Measurements from ENCODE around the gene ZNF490. TPM values are rescaled to one million over a fixed set of nuclear protein-coding genes. Genes with fewer than 3 reads are reported as not detected.
"Not testable (repeated sequence)": the region's sequence is repeated elsewhere in the genome, so short reads cannot be mapped to it uniquely, and the experiment has no call there.

The ZNF490 gene
- total and polyA plus RNA-seq, 3 experiments from 2014 or later = 6.9 to 8.4 (median 8.0) TPM

DNA sequence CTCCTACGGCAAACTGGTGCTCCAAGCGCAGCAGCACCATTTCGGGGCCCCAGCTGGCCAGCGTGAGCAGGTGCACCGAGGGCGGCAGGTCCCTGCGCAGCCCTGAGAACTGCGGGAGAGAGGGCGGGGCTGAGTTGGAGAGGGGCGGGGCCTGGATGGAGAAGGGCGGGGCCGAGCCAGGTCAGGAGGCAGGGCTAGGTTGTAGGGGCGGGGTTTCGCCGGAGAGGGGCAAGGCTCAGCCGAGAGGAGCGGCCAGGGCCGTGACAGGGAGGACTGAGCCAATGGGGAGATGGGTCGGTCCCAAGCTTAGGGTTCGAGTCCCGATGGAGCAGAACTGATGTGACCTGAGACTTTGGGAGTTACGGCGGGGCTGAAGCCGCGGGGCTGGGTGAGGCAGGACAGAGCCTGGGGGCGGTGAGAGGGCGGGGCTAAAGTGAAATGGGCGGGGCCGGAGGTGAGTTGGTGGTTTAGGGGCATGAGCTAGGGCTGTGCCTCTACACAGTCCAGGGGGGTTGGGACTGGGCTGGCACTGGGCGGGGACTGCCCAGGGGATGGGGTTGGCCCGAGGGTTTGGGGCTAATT, 37.0 kb upstream of the ZNF490 start:
- ChIA-PET CTCF (interaction anchor here (0.8 kb wide), 1 partner anchor 24 kb away, joined by 3 read pairs; no protein-coding TSS in a partner anchor), POLR2A (no interaction called here)
- Mint-ChIP-seq H3K27me3 (no peaks in the 10 kb centered on the region), H3K27ac (peak overlapping the region in 1 of 8 donors; percentile 50), H3K36me3 (peaks cover 0 to 27% (median 5%) of the 10 kb centered on the region in 3 donors), H3K9me3 (no peaks in the 10 kb centered on the region), H3K4me1 (no peaks in the 10 kb centered on the region), H3K4me3 (no peak overlapping the region)
- H3K27me3 ChIP-seq (ENCODE audit: insufficient read depth, low read length, poor library complexity, severe bottlenecking) = no peaks in the 10 kb centered on the region
- no peaks in the 10 kb centered on the region for H3K4me1 ChIP-seq (ENCODE audit: insufficient read depth, low read length)
- DNase-seq = peak in 1 of 5 donors; percentile 29
- H3K4me3 ChIP-seq (ENCODE audit: low read length) = no peak overlapping the region
- peaks cover 10% of the 10 kb centered on the region for H3K36me3 ChIP-seq (ENCODE audit: insufficient read depth, low read length)
- no peaks in the 10 kb centered on the region for H3K9me3 ChIP-seq (ENCODE audit: low read length)
- no peak overlapping the region for H3K27ac ChIP-seq (ENCODE audit: low read depth, low read length)

DNA sequence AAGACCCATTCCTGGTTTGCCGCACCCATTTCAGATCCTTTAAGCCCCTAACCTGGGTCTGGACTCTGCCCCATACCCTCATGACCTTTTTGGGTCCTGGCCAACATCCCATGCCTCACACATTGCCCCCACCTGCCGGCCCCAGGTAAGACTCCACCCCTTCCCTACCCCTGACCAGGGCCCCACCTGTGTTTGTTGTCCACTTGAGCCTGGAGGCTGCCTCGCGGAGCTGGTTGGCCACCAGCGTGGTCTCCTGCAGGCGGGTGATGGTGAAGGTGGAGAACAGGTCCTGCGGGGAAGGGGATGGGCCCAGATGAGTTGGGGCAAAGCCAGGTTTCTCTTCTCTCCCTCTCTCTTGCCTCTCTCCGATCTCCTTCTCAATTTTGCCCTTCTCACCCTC, 36.4 kb upstream of the ZNF490 start:
- peaks cover 0 to 1% of the 10 kb centered on the region in 2 donors for H3K27me3 Mint-ChIP-seq
- no peak overlapping the region for H3K4me3 ChIP-seq (ENCODE audit: low read length)
- H3K36me3 Mint-ChIP-seq = peaks cover 0 to 25% (median 5%) of the 10 kb centered on the region in 3 donors
- no peak overlapping the region for H3K27ac ChIP-seq (ENCODE audit: low read depth, low read length)
- DNase-seq = no peak
- no peaks in the 10 kb centered on the region for H3K9me3 ChIP-seq (ENCODE audit: low read length)
- H3K27ac Mint-ChIP-seq = no peak overlapping the region
- H3K4me3 Mint-ChIP-seq = no peak overlapping the region
- peaks cover 10% of the 10 kb centered on the region for H3K36me3 ChIP-seq (ENCODE audit: insufficient read depth, low read length)
- H3K27me3 ChIP-seq (ENCODE audit: insufficient read depth, low read length, poor library complexity, severe bottlenecking) = no peaks in the 10 kb centered on the region
- ChIA-PET POLR2A (no interaction called here), CTCF (no interaction called here)
- no peaks in the 10 kb centered on the region for H3K4me1 ChIP-seq (ENCODE audit: insufficient read depth, low read length)
- H3K4me1 Mint-ChIP-seq = no peaks in the 10 kb centered on the region
- H3K9me3 Mint-ChIP-seq = no peaks in the 10 kb centered on the region

DNA sequence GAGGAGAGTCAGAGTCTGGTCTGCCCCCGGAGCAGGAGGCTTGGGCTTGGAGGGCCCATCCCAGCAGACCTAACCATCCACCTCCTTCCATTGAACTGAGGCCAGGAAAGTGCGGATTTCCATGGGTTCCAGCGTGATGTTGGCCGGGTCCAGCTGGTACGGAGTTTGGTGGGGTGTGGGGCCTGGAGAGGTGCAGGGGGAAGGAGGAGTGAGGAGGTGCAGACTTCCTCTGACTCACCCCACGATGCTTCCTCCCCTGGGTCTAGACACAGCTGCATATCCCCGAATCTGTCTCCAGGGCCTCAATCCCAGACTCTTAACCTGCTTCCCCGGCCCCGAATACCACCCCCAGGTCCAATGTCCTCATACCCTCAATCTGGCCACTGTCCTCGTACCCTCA, 35.9 kb upstream of the ZNF490 start:
- DNase-seq = no peak
- H3K27me3 ChIP-seq (ENCODE audit: insufficient read depth, low read length, poor library complexity, severe bottlenecking) = no peaks in the 10 kb centered on the region
- H3K4me1 Mint-ChIP-seq = no peaks in the 10 kb centered on the region
- peaks cover 0 to 1% of the 10 kb centered on the region in 2 donors for H3K27me3 Mint-ChIP-seq
- no peak overlapping the region for H3K4me3 ChIP-seq (ENCODE audit: low read length)
- no peaks in the 10 kb centered on the region for H3K9me3 Mint-ChIP-seq
- H3K36me3 ChIP-seq (ENCODE audit: insufficient read depth, low read length) = peaks cover 6% of the 10 kb centered on the region
- ChIA-PET CTCF (no interaction called here), POLR2A (no interaction called here)
- no peak overlapping the region for H3K4me3 Mint-ChIP-seq
- H3K36me3 Mint-ChIP-seq = peaks cover 0 to 21% (median 5%) of the 10 kb centered on the region in 3 donors
- no peaks in the 10 kb centered on the region for H3K4me1 ChIP-seq (ENCODE audit: insufficient read depth, low read length)
- H3K9me3 ChIP-seq (ENCODE audit: low read length) = no peaks in the 10 kb centered on the region
- peak overlapping the region in 3 of 8 donors; percentile 51 to 62 (median 60) for H3K27ac Mint-ChIP-seq
- H3K27ac ChIP-seq (ENCODE audit: low read depth, low read length) = no peak overlapping the region

DNA sequence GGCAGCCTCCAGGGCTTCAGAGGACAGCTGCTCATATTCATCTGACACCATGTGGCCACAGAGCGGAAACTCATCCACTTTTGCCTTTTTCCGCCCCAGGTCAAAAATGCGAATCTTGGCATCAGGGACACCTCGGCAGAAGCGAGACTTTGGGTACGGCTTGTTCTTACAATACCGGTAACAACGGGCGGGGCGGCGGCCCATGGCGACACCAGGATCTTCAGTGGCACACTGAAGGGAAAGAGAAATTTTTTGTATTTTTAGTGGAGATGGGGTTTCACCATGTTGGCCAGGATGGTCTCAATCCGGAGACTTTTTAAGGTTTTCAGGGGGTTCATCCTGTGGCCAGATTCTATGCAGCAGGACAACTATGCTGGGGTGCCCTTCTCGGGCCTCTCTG, 33.1 kb upstream of the ZNF490 start:
- H3K36me3 Mint-ChIP-seq = peaks cover 0 to 12% (median 2%) of the 10 kb centered on the region in 3 donors
- H3K27me3 Mint-ChIP-seq = not testable (repeated sequence)

DNA sequence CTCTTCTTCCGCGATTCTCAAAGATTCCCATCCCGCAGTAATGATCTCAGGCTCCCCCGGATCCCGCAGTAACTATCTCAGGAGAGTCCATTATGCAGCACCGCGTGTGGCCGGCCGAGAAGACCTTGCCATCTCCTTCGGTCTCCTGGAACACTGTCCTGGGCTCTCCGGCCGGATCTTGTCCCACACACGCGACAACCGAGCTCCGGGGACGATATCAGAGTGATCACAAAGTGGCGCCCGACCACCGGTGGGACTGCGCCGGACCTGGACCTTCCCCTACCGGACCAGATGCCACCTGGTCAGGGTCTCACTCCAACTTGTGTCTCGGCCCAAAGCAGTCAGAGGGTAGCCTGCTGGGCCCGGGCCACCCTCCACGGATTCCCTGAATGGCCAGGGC, 31.9 kb upstream of the ZNF490 start:
- ChIA-PET POLR2A (no interaction called here), CTCF (interaction anchor here (1.1 kb wide), 1 partner anchor 39 kb away, joined by 3 read pairs; no protein-coding TSS in a partner anchor)
- Histone ChIP-seq H3K36me3 (ENCODE audit: insufficient read depth, low read length) (no peaks in the 10 kb centered on the region), H3K27me3 (ENCODE audit: insufficient read depth, low read length, poor library complexity, severe bottlenecking) (no peaks in the 10 kb centered on the region), H3K27ac (ENCODE audit: low read depth, low read length) (no peak overlapping the region), H3K4me1 (ENCODE audit: insufficient read depth, low read length) (peaks cover 11% of the 10 kb centered on the region), H3K9me3 (ENCODE audit: low read length) (no peaks in the 10 kb centered on the region), H3K4me3 (ENCODE audit: low read length) (no peak overlapping the region)
- Mint-ChIP-seq H3K4me3 (peak overlapping the region in 1 of 7 donors; percentile 12), H3K9me3 (no peaks in the 10 kb centered on the region), H3K27ac (no peak overlapping the region), H3K27me3 (peaks cover 0 to 1% of the 10 kb centered on the region in 2 donors), H3K4me1 (peaks cover 8 to 9% (median 9%) of the 10 kb centered on the region in 3 donors), H3K36me3 (peaks cover 0 to 12% (median 2%) of the 10 kb centered on the region in 3 donors)
- no peak for DNase-seq

More for the DNA sequence above, 33.1 kb upstream of the ZNF490 start:
- H3K27me3 ChIP-seq (ENCODE audit: insufficient read depth, low read length, poor library complexity, severe bottlenecking); H3K4me1 Mint-ChIP-seq; H3K4me3 ChIP-seq (ENCODE audit: low read length); POLR2A ChIA-PET; DNase-seq; H3K36me3 ChIP-seq (ENCODE audit: insufficient read depth, low read length); H3K27ac Mint-ChIP-seq; H3K4me3 Mint-ChIP-seq; H3K9me3 ChIP-seq (ENCODE audit: low read length); H3K27ac ChIP-seq (ENCODE audit: low read depth, low read length); CTCF ChIA-PET; H3K9me3 Mint-ChIP-seq: not testable (repeated sequence)
- H3K4me1 ChIP-seq (ENCODE audit: insufficient read depth, low read length) = peaks cover 11% of the 10 kb centered on the region

GRCh38 chr19:12641456-12641855, 30.8 kb upstream of the ZNF490 start:
- Histone ChIP-seq H3K27me3 (ENCODE audit: insufficient read depth, low read length, poor library complexity, severe bottlenecking) (no peaks in the 10 kb centered on the region), H3K4me3 (ENCODE audit: low read length) (no peak overlapping the region), H3K36me3 (ENCODE audit: insufficient read depth, low read length) (no peaks in the 10 kb centered on the region), H3K9me3 (ENCODE audit: low read length) (no peaks in the 10 kb centered on the region), H3K27ac (ENCODE audit: low read depth, low read length) (no peak overlapping the region), H3K4me1 (ENCODE audit: insufficient read depth, low read length) (peaks cover 11% of the 10 kb centered on the region)
- POLR2A ChIA-PET = no interaction called here
- H3K9me3 Mint-ChIP-seq = no peaks in the 10 kb centered on the region
- peaks cover 0 to 1% of the 10 kb centered on the region in 2 donors for H3K27me3 Mint-ChIP-seq
- no peak overlapping the region for H3K27ac Mint-ChIP-seq
- H3K36me3 Mint-ChIP-seq = peaks cover 0 to 9% (median 2%) of the 10 kb centered on the region in 3 donors
- no peak for DNase-seq
- no peak overlapping the region for H3K4me3 Mint-ChIP-seq
- CTCF ChIA-PET = interaction anchor here (0.7 to 1.1 kb wide), 2 partner anchors 14 to 32 kb away, joined by 3 to 4 read pairs; no protein-coding TSS in a partner anchor
- peaks cover 8 to 12% (median 9%) of the 10 kb centered on the region in 3 donors for H3K4me1 Mint-ChIP-seq

GRCh38 chr19:12639901-12640613, 29.4 kb upstream of the ZNF490 start:
- H3K9me3 ChIP-seq (ENCODE audit: low read length) = no peaks in the 10 kb centered on the region
- Mint-ChIP-seq H3K9me3 (no peaks in the 10 kb centered on the region), H3K4me1 (peaks cover 11 to 17% (median 12%) of the 10 kb centered on the region in 3 donors), H3K36me3 (peaks cover 0 to 4% (median 2%) of the 10 kb centered on the region in 3 donors), H3K27me3 (peaks cover 0 to 1% of the 10 kb centered on the region in 2 donors), H3K27ac (peak overlapping the region in 7 of 8 donors; percentile 4 to 92 (median 73)), H3K4me3 (peak overlapping the region; percentile 46 to 87 (median 77))
- POLR2A ChIA-PET = interaction anchor here (1.3 kb wide), 1 partner anchor 26 kb away, joined by 5 read pairs; the partner anchor contains the start of genes MAN2B1 and WDR83
- no peaks in the 10 kb centered on the region for H3K36me3 ChIP-seq (ENCODE audit: insufficient read depth, low read length)
- H3K27ac ChIP-seq (ENCODE audit: low read depth, low read length) = no peak overlapping the region
- CTCF ChIA-PET = interaction anchor here (0.5 to 2.9 kb wide), 23 partner anchors 8 to 874 kb away, joined by 3 to 21 read pairs (median 3); partner anchors contain the start of genes DHPS, MAN2B1, WDR83 and ZNF490
- H3K4me1 ChIP-seq (ENCODE audit: insufficient read depth, low read length) = peaks cover 11% of the 10 kb centered on the region
- H3K4me3 ChIP-seq (ENCODE audit: low read length) = peak overlapping the region; percentile 45
- H3K27me3 ChIP-seq (ENCODE audit: insufficient read depth, low read length, poor library complexity, severe bottlenecking) = no peaks in the 10 kb centered on the region
- peak; percentile 69 to 84 (median 73) for DNase-seq

GRCh38 chr19:12638611-12639182, 28.1 kb upstream of the ZNF490 start:
- no peaks in the 10 kb centered on the region for H3K9me3 ChIP-seq (ENCODE audit: low read length)
- DNase-seq = no peak
- Mint-ChIP-seq H3K4me3 (no peak overlapping the region), H3K27ac (no peak overlapping the region), H3K27me3 (peaks cover 0 to 1% of the 10 kb centered on the region in 2 donors), H3K4me1 (peaks cover 12 to 18% (median 14%) of the 10 kb centered on the region in 3 donors), H3K9me3 (no peaks in the 10 kb centered on the region), H3K36me3 (peaks cover 0 to 2% (median 2%) of the 10 kb centered on the region in 3 donors)
- CTCF ChIA-PET = interaction anchor here (2.9 kb wide), 1 partner anchor 34 kb away, joined by 15 read pairs; no protein-coding TSS in a partner anchor
- no peaks in the 10 kb centered on the region for H3K36me3 ChIP-seq (ENCODE audit: insufficient read depth, low read length)
- no peak overlapping the region for H3K4me3 ChIP-seq (ENCODE audit: low read length)
- no peak overlapping the region for H3K27ac ChIP-seq (ENCODE audit: low read depth, low read length)
- POLR2A ChIA-PET = no interaction called here
- H3K27me3 ChIP-seq (ENCODE audit: insufficient read depth, low read length, poor library complexity, severe bottlenecking) = no peaks in the 10 kb centered on the region
- H3K4me1 ChIP-seq (ENCODE audit: insufficient read depth, low read length) = peaks cover 11% of the 10 kb centered on the region

Measured in CD8-positive, alpha-beta memory T cell (primary cell).